PC-9 (cell line): ENCODE measurements around the gene UBE2O. TPM values are rescaled to one million over a fixed set of nuclear protein-coding genes. Genes with fewer than 3 reads are reported as not detected.

ENCODE experiments used
- BruUV-seq: library from RNA; stranded (reverse); fragments of 400-500 nt; replicated peaks from 2 replicates; lab custom pipeline; 2021; lab: Mats Ljungman, UMichigan
- CTCF ChIA-PET: fragments of 300-600 bp; sonication (Branson Sonifier 250); formaldehyde crosslinking; loops from one replicate; lab custom pipeline; 2022; ENCODE audit warnings: antibody characterized with exemption; lab: Charles Lee
- POLR2A ChIA-PET: fragments of 300-600 bp; sonication (Branson Sonifier 250); formaldehyde crosslinking; loops from one replicate; lab custom pipeline; 2022; ENCODE audit warnings: antibody characterized with exemption; ENCODE audit not compliant: unreplicated experiment; lab: Charles Lee
- DNase-seq, 2 experiments: peaks; one replicate each; pipeline versions ENCODE4 v3.0.0 to v3.0.0-alpha.2; 2015 to 2022; ENCODE audit warnings: mixed read lengths in 1 of 2
- H2AFZ ChIP-seq: fragments of 200-600 bp; sonication (generic); 2 replicates; pipeline ENCODE4 v1.8.1; 2017; ENCODE audit warnings: antibody characterized with exemption
- H3F3A ChIP-seq: fragments of 200-600 bp; sonication (generic); 2 replicates; pipeline ENCODE4 v1.8.1; 2017; ENCODE audit warnings: antibody characterized with exemption, mild to moderate bottlenecking, low read depth; ENCODE audit not compliant: insufficient read depth
- H3K27ac ChIP-seq: fragments of 200-600 bp; sonication (generic); 2 replicates; pipeline ENCODE4 v1.6.1; 2016; ENCODE audit warnings: mixed run types
- H3K27me3 ChIP-seq: fragments of 200-600 bp; sonication (generic); 2 replicates; pipeline ENCODE4 v1.6.1; 2016; ENCODE audit warnings: low read depth, mixed run types; ENCODE audit not compliant: insufficient read depth
- H3K36me3 ChIP-seq: fragments of 200-600 bp; sonication (generic); 2 replicates; pipeline ENCODE4 v1.6.1; 2016; ENCODE audit warnings: low read depth, mixed run types
- H3K4me1 ChIP-seq: fragments of 200-600 bp; sonication (generic); replicated peaks from 2 replicates; pipeline ENCODE4 v1.6.1; 2016; ENCODE audit warnings: mixed run types; ENCODE audit not compliant: insufficient read depth
- H3K4me2 ChIP-seq: fragments of 200-600 bp; sonication (generic); 2 replicates; pipeline ENCODE4 v1.6.1; 2017; ENCODE audit warnings: mixed run types
- H3K4me3 ChIP-seq: fragments of 200-600 bp; sonication (generic); 2 replicates; pipeline ENCODE4 v1.6.1; 2016; ENCODE audit warnings: mixed run types
- H3K79me2 ChIP-seq: fragments of 200-600 bp; sonication (generic); 2 replicates; pipeline ENCODE4 v1.6.1; 2017; ENCODE audit warnings: low read depth, mixed run types
- H3K9me2 ChIP-seq: fragments of 200-600 bp; sonication (generic); 2 replicates; pipeline ENCODE4 v1.8.1; 2017; ENCODE audit warnings: mild to moderate bottlenecking; ENCODE audit not compliant: insufficient read depth
- H3K9me3 ChIP-seq: fragments of 200-600 bp; sonication (generic); 2 replicates; pipeline ENCODE4 v1.8.1; 2016; ENCODE audit warnings: low read depth; ENCODE audit not compliant: insufficient read depth
- H4K20me1 ChIP-seq: fragments of 200-600 bp; sonication (generic); 2 replicates; pipeline ENCODE4 v1.8.1; 2017; ENCODE audit not compliant: insufficient read depth
- EZH2 ChIP-seq: fragments of 200-600 bp; sonication (generic); IDR thresholded peaks from 2 replicates; pipeline ENCODE4 v1.8.0; 2017; ENCODE audit warnings: antibody characterized with exemption, low read depth
- intact Hi-C: fragments of 100-400 bp; cut with micrococcal nuclease; formaldehyde crosslinking; loops from one replicate; pipeline ENCODE4 v1.10.0; 2022; ENCODE audit not compliant: unreplicated experiment
- total RNA-seq: library from RNA; stranded (reverse); gene quantifications from 2 replicates; pipeline ENCODE4 v1.2.3, GENCODE V29; 2021
- TF ChIP-seq, protein P1 (sequence below): fragments of 200-600 bp; sonication (generic); conservative IDR thresholded peaks from 2 replicates; pipeline ENCODE4 v1.6.1; 2017; ENCODE audit warnings: mixed run types, antibody characterized with exemption, mild to moderate bottlenecking, moderate library complexity

Gene UBE2O
- total RNA-seq, 1 experiment from 2014 or later: 28.0 TPM

DNA sequence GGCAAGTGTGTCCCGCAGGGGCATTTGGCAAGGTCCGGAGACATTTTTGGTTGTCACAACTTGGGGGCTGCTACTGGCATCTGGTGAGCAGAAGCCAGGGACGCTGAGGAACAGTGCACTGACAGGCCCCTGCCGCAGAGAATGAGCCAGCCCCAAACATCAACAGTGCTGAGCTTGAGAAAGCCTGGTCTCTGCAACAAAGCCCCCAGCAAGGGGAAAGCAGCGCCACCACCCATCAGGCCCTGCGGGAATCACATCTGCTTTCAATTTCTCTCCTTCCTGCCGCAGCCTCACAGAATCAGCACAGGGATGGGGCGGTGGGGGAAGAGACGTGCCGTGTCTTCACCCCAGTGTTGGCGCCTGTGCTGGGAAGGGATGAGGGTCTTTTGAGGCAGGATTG is 84.4 kb downstream of the UBE2O start:
- Histone ChIP-seq H2AFZ (no peak overlapping the region), H3K4me3 (no peak overlapping the region), H3K27ac (no peak overlapping the region), H3K9me2 (no peaks in the 10 kb centered on the region), H3K9me3 (no peaks in the 10 kb centered on the region), H3K36me3 (no peaks in the 10 kb centered on the region), H3K27me3 (no peaks in the 10 kb centered on the region), H4K20me1 (no peaks in the 10 kb centered on the region), H3F3A (peaks cover 4% of the 10 kb centered on the region; the same call in 1 of the 2 replicates), H3K4me2 (no peak overlapping the region), H3K79me2 (no peaks in the 10 kb centered on the region), H3K4me1 (no peaks in the 10 kb centered on the region)
- TF ChIP-seq, protein P1, sequence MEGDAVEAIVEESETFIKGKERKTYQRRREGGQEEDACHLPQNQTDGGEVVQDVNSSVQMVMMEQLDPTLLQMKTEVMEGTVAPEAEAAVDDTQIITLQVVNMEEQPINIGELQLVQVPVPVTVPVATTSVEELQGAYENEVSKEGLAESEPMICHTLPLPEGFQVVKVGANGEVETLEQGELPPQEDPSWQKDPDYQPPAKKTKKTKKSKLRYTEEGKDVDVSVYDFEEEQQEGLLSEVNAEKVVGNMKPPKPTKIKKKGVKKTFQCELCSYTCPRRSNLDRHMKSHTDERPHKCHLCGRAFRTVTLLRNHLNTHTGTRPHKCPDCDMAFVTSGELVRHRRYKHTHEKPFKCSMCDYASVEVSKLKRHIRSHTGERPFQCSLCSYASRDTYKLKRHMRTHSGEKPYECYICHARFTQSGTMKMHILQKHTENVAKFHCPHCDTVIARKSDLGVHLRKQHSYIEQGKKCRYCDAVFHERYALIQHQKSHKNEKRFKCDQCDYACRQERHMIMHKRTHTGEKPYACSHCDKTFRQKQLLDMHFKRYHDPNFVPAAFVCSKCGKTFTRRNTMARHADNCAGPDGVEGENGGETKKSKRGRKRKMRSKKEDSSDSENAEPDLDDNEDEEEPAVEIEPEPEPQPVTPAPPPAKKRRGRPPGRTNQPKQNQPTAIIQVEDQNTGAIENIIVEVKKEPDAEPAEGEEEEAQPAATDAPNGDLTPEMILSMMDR: no peak
- TF ChIP-seq EZH2: no peak
- ChIA-PET CTCF (interaction anchor here (0.7 kb wide), 2 partner anchors 21 to 1831 kb away, joined by 9 to 10 read pairs; no protein-coding TSS in a partner anchor), POLR2A (no interaction called here)
- no peak for DNase-seq
- no TSS peak for BruUV-seq
- intact Hi-C loops: no loop called here

- Histone ChIP-seq H3K36me3 (no peaks in the 10 kb centered on the region), H3K4me2 (no peak overlapping the region), H3K9me2 (no peaks in the 10 kb centered on the region), H3K27me3 (no peaks in the 10 kb centered on the region), H3K4me1 (no peaks in the 10 kb centered on the region), H3K9me3 (no peaks in the 10 kb centered on the region), H3K4me3 (no peak overlapping the region), H4K20me1 (no peaks in the 10 kb centered on the region), H3K27ac (no peak overlapping the region), H3K79me2 (no peaks in the 10 kb centered on the region), H2AFZ (no peak overlapping the region), H3F3A (peaks cover 4% of the 10 kb centered on the region; the same call in 1 of the 2 replicates)
- no peak for TF ChIP-seq EZH2
- TF ChIP-seq, protein P1: no peak
- CTCF ChIA-PET: no interaction called here
- intact Hi-C loops: no loop called here
- no TSS peak for BruUV-seq
- DNase-seq: no peak
- POLR2A ChIA-PET: no interaction called here
These were observed 85.3 kb downstream of the UBE2O start for GRCh38 chr17:76367642-76368041.

GRCh38 chr17:76366247-76366646 is 86.7 kb downstream of the UBE2O start:
- no peaks in the 10 kb centered on the region for H3K4me1 ChIP-seq
- ChIA-PET CTCF (interaction anchor here (0.7 to 1.7 kb wide), 4 partner anchors 19 to 94 kb away, joined by 4 to 18 read pairs (median 11); no protein-coding TSS in a partner anchor), POLR2A (no interaction called here)
- no TSS peak for BruUV-seq
- no peaks in the 10 kb centered on the region for H4K20me1 ChIP-seq
- H3K9me3 ChIP-seq: no peaks in the 10 kb centered on the region
- intact Hi-C loops: no loop called here
- no peaks in the 10 kb centered on the region for H3K27me3 ChIP-seq
- DNase-seq: no peak
- no peak overlapping the region for H3K4me3 ChIP-seq
- peaks cover 4% of the 10 kb centered on the region; the same call in 1 of the 2 replicates for H3F3A ChIP-seq
- no peak overlapping the region for H3K4me2 ChIP-seq
- H3K36me3 ChIP-seq: no peaks in the 10 kb centered on the region
- no peaks in the 10 kb centered on the region for H3K9me2 ChIP-seq
- no peak overlapping the region for H2AFZ ChIP-seq
- H3K27ac ChIP-seq: no peak overlapping the region
- TF ChIP-seq, protein P1: no peak
- TF ChIP-seq EZH2: no peak
- H3K79me2 ChIP-seq: no peaks in the 10 kb centered on the region
